Duodenal mucosa (tissue), 2 donors: Measurements from ENCODE around the gene ALG14.
"Not testable (repeated sequence)": the region's sequence is repeated elsewhere in the genome, so short reads cannot be mapped to it uniquely, and the experiment has no call there.

Experiments used
- H3K27ac ChIP-seq: one replicate; pipeline ENCODE4 v1.7.0; 2013; ENCODE audit warnings: low read depth, low read length
- H3K27me3 ChIP-seq, 2 donors: one replicate each; pipeline ENCODE4 v1.7.0; 2013; ENCODE audit warnings: low read length in 2 of 2, control low read depth in 1 of 2; ENCODE audit not compliant: insufficient read depth in 2 of 2, control insufficient read depth in 1 of 2
- H3K36me3 ChIP-seq, 2 donors: one replicate each; pipeline ENCODE4 v1.7.0; 2013; ENCODE audit warnings: low read length in 2 of 2, control low read depth in 1 of 2; ENCODE audit not compliant: insufficient read depth in 2 of 2, control insufficient read depth in 1 of 2
- H3K4me1 ChIP-seq, 2 donors: one replicate each; pipeline ENCODE4 v1.7.0; 2013; ENCODE audit warnings: low read length in 2 of 2, control low read depth in 1 of 2; ENCODE audit not compliant: insufficient read depth in 2 of 2, control insufficient read depth in 1 of 2
- H3K4me3 ChIP-seq, 2 donors: one replicate each; pipeline ENCODE4 v1.7.0; 2013; ENCODE audit warnings: low read length in 2 of 2, low read depth in 1 of 2
- H3K9ac ChIP-seq, 2 donors: one replicate each; pipeline ENCODE4 v1.7.0; 2013; ENCODE audit warnings: low read length in 2 of 2, low read depth in 1 of 2
- H3K9me3 ChIP-seq, 2 donors: one replicate each; pipeline ENCODE4 v1.7.0; 2013; ENCODE audit warnings: low read length in 2 of 2, control low read depth in 1 of 2; ENCODE audit not compliant: control insufficient read depth in 1 of 2

The ALG14 gene

DNA sequence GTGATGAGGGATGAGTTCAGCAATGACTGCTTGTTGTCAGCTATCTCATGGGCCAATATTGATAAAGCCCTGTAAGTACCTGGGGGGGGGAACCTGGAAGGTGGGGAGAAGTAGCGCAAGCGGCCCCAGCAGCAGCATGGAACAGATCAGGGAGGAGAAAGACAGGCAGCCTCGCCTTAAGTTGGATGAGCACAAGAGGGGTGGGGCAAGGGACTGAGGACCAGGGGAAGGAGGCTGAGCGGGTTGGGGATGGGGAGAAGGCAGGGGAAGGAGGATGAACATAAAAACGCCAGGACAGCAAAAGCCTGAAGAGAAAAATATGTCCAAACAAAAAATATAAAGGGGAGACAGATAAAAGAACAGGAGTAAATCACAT, 70.6 kb downstream of the ALG14 start:
- Histone ChIP-seq H3K27me3 (no peaks in the 10 kb centered on the region), H3K9ac (no peak overlapping the region), H3K4me3 (no peak overlapping the region)

DNA sequence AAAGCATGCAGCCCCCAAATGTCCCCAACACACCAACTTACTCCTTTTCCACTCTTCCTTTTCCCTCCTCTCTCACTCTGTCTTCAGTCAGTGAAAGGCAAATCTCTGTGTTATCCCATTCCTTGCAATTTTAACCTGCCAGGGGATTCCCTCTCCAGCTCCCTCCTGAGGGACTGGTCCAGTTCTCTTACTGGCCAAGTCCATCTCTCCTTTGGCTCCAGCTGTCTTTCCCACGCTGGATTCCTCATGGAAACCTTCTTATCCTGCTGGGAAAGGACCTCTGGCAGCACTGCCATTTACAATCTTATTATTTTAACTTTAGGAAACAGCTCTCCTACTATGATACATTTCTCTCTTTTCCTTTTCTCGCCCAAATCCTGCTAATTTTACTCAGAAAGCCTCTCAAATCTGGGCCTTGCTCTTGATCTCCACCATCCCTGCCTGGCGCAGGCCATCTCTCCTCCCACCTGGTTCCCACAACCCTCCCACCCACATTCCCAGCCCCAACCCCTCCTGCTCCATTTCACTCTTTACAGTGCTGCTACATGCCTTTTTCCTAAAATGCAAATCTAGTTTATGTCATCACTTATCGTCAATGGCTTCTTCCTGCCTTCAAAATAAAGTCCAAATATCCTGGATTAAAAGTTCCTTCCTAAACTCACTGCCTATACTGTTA, 73.2 kb downstream of the ALG14 start:
- Histone ChIP-seq H3K27me3 (no peaks in the 10 kb centered on the region), H3K9me3 (no peaks in the 10 kb centered on the region), H3K36me3 (no peaks in the 10 kb centered on the region), H3K4me1 (peaks cover 0 to 12% of the 10 kb centered on the region in 2 donors), H3K4me3 (no peak overlapping the region), H3K27ac (no peak overlapping the region), H3K9ac (no peak overlapping the region)

More for the DNA sequence above, 70.6 kb downstream of the ALG14 start:
- Histone ChIP-seq H3K36me3 (no peaks in the 10 kb centered on the region), H3K4me1 (peaks cover 0 to 12% of the 10 kb centered on the region in 2 donors), H3K9me3 (no peaks in the 10 kb centered on the region), H3K27ac (no peak overlapping the region)

DNA sequence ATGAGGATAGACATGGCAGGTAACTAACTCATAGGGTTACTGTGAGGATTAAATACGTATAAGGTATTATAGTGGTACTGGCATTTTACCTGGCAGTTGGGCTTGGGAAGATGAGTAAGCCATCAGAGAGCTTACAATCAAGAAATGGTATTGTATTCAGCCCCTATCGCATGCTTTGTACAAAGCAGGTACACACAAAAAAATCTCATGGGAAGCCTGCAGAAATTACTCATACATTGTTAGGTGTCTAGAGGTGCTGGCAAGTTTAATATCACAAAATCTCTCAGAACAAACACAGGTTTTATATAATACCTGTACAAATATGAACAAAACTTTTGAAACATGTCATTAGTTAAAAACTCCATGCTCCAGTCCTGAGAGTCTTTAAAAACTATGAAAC, 74.0 kb downstream of the ALG14 start:
- Histone ChIP-seq H3K4me3 (no peak overlapping the region), H3K4me1 (peaks cover 0 to 12% of the 10 kb centered on the region in 2 donors), H3K27ac (no peak overlapping the region), H3K36me3 (no peaks in the 10 kb centered on the region), H3K9ac (no peak overlapping the region), H3K27me3 (no peaks in the 10 kb centered on the region), H3K9me3 (no peaks in the 10 kb centered on the region)

DNA sequence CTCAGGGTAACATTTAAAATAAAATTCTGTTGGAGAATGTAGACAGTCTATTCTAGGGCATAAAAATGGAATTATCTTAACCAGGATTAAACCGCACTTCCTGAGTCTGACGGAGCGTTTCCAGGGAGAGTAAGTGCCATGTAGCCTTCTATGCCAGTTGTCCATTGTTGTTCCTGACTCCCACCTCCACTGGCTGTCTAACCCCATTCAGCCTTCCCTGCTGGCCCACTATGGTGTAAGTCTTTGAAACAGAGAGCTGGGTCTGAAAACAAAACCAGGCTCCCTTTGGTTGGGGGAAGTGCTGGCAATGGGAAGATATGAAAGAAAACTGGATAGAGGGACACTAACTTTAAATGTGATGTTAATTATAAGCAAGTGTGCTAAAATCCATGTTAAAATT, 74.6 kb downstream of the ALG14 start:
- peaks cover 0 to 9% of the 10 kb centered on the region in 2 donors for H3K4me1 ChIP-seq
- no peaks in the 10 kb centered on the region for H3K9me3 ChIP-seq
- no peak overlapping the region for H3K27ac ChIP-seq
- no peaks in the 10 kb centered on the region for H3K36me3 ChIP-seq
- no peaks in the 10 kb centered on the region for H3K27me3 ChIP-seq
- no peak overlapping the region for H3K4me3 ChIP-seq
- H3K9ac ChIP-seq = no peak overlapping the region

DNA sequence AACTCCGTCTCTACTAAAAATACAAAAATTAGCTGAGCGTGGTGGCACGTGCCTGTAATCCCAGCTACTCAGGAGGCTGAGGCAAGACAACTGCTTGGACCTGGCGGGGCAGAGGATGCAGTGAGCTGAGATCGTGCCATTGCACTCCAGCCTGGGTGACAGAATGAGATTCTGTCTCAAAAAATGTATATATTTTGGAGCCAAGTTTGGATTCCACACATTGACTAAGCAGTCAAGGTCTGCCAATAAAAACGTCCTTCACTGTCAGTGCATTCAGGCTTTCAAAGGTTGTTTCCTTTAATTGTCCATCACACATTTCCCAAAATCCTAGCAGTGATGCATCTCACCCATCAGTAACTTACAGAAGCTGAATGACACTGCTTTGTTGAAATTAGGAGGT, 77.2 kb downstream of the ALG14 start:
- not testable (repeated sequence) for H3K9me3 ChIP-seq, H3K9ac ChIP-seq, H3K4me3 ChIP-seq, H3K36me3 ChIP-seq, H3K4me1 ChIP-seq, H3K27ac ChIP-seq, H3K27me3 ChIP-seq

DNA sequence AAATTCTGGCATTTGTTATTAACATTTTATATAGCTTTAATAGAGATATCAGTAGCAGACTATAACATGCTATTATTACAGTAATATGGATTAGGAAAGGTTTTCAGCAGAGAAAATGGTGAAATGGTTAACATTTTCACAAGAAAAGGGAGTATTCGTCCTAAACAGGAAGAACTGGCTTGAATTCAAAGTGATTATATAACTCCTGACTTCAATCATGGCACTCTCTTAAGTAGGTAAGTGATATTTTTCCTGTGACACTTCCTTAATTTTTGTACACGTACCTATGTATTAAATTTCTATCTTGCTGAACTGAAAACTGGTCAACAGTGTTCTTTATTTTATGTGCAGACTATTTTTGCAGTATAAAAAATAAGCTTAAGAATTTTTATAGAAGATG, 77.9 kb downstream of the ALG14 start:
- no peak overlapping the region for H3K27ac ChIP-seq
- no peaks in the 10 kb centered on the region for H3K36me3 ChIP-seq
- H3K4me3 ChIP-seq = no peak overlapping the region
- H3K9ac ChIP-seq = no peak overlapping the region
- H3K27me3 ChIP-seq = no peaks in the 10 kb centered on the region
- no peaks in the 10 kb centered on the region for H3K9me3 ChIP-seq
- H3K4me1 ChIP-seq = no peaks in the 10 kb centered on the region

DNA sequence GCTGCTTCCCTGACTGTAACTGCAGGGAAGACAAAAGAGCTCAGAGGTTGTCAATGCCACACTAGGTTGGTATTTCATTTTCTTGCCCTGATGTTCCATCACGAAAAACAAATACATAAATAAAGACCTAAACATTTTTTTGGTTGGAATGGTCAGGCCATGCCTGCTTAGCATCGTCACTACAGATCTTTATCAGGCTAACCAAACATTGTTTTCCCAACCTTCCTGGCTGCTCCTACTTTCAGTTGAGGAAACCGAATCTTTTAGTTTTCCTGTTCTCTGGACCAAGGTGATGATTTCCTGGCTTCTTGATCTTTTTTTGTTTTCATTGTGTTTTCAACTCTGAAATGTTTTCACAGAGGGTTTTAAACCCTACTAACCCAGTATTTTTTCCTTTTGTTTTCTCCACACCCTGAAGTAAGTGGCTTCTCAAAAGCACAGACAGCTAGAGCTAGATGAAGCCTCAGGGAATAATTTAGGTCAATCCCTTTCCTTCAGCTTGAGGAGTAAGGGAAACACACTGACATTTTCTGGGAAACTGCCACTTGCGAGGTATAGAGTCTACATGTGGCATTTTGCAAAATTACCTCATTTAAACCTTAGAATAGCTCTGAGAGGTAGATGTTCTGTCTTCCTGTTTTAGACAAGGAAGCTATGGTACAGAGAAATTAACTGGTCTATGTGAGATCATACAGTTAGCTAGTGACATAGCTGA, 78.7 kb downstream of the ALG14 start:
- Histone ChIP-seq H3K27ac (no peak overlapping the region), H3K4me1 (no peaks in the 10 kb centered on the region)

DNA sequence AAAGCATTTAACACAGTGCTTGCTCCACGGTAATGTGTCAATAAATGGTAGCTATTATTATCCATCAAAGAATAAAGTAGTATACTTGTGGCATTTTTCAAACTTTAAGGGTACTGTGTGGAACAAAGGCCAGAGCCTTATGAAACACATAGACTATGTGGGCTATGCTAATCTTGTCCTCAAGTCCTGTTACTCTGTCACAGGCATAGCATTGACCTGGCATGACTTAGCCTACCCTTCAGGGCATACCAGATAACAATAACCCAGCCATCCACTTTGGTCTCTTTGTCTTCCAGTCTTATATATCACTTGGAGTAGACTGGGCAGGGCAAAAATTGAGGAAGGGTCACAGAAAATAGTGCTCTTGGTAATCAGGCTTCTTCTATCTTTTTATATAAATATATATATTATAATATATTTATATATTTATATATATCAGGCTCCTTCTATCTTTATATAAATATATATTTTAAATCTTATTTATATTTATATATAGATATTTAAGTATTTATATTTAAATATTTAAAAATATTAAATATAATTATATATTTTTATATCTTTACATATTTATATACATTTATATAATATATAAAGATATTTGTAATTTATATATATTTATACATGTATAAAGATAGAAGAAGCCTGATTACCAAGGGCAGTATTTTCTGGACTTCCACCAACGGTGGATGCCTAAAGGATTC, 79.7 kb downstream of the ALG14 start:
- no peaks in the 10 kb centered on the region for H3K9me3 ChIP-seq
- H3K27me3 ChIP-seq = no peaks in the 10 kb centered on the region
- no peaks in the 10 kb centered on the region for H3K4me1 ChIP-seq
- H3K4me3 ChIP-seq = no peak overlapping the region
- no peak overlapping the region for H3K9ac ChIP-seq
- H3K27ac ChIP-seq = no peak overlapping the region
- no peaks in the 10 kb centered on the region for H3K36me3 ChIP-seq

More for the DNA sequence above, 78.7 kb downstream of the ALG14 start:
- Histone ChIP-seq H3K36me3 (no peaks in the 10 kb centered on the region), H3K9me3 (no peaks in the 10 kb centered on the region), H3K9ac (no peak overlapping the region), H3K4me3 (no peak overlapping the region), H3K27me3 (no peaks in the 10 kb centered on the region)

DNA sequence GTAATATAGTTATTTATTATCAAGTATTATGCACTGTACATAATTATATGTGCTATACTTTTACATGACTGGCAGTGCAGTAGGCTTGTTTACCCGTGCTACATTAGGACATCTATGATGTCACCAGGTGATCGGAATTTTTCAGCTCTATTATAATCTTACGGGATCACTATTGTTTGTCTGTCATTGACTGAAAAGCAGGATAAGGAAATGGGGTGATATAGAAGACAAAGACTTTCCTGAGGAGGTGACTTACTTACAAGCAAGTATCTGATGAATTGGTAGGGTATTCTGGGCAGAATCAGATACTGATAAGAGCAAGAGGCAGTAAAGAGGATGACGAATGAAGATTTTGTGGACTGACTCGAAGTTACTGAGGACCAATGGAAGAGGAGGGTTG, 80.6 kb downstream of the ALG14 start:
- Histone ChIP-seq H3K4me1 (no peaks in the 10 kb centered on the region), H3K9me3 (no peaks in the 10 kb centered on the region), H3K27ac (no peak overlapping the region), H3K36me3 (no peaks in the 10 kb centered on the region), H3K9ac (no peak overlapping the region), H3K27me3 (no peaks in the 10 kb centered on the region), H3K4me3 (no peak overlapping the region)

DNA sequence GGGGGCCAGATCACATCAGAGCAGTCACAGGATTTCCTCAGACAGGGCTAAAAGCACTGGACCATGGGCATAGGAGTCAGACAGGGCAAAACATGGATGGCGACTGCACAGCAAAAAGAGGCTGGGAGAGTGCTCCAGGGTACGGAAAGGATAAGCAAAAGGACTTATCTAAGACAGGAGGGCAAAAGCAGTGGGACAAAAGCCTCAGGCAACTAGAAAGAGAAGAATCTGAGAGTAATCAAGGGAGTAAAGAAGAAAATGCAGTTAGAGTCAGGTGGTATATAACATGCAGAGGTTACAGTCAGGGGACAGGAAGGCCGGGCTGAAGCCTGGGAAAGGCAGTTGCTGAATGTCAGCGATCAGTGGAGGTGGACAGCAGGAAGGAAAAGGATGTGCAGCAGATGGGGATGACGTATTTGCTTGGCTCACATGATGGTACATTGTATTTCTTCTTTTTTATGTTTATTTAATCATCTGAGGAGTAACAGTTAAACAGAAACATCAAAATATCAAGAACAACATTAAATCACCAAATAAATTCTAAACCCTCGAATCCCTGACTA, 82.8 kb downstream of the ALG14 start:
- Histone ChIP-seq H3K27me3 (no peaks in the 10 kb centered on the region), H3K27ac (no peak overlapping the region), H3K4me1 (no peaks in the 10 kb centered on the region), H3K9ac (no peak overlapping the region), H3K9me3 (no peaks in the 10 kb centered on the region), H3K4me3 (no peak overlapping the region), H3K36me3 (no peaks in the 10 kb centered on the region)
